ENCODE data around the gene AKR1D1.

GRCh38 chr7:138066954-138067394 lies 9.3 kb upstream of the AKR1D1 start:
- TF ChIP-seq CTCF (IDR thresholded peaks at IDR 0.05; ENCODE audit: low read depth, low read length, poor library complexity, severe bottlenecking) = no peak
- TF ChIP-seq EZH2phosphoT487 (IDR thresholded peaks at IDR 0.05; ENCODE audit: borderline replicate concordance, low read length) = no peak
